Kidney (tissue), 14 donors: Measurements from ENCODE around the gene GBE1. TPM values are rescaled to one million over a fixed set of nuclear protein-coding genes. Genes with fewer than 3 reads are reported as not detected.

ENCODE experiments used
- DNase-seq, 5 donors: peaks; one replicate each; pipeline ENCODE4 v3.0.0-alpha.2; 2013 to 2020
- FAIRE-seq: peaks from 2 replicates; lab custom pipeline; 2012; peaks lifted over from hg19 to GRCh38; lab: Jason Lieb, UNC
- H3K27ac ChIP-seq, 2 donors: one replicate each; pipeline ENCODE4 v1.7.0; 2013; ENCODE audit warnings: low read depth in 2 of 2, low read length in 2 of 2, inconsistent platforms in 1 of 2
- H3K27me3 ChIP-seq: one replicate; pipeline ENCODE4 v1.7.1; 2013; ENCODE audit warnings: low read length, inconsistent platforms; ENCODE audit not compliant: control insufficient read depth, insufficient read depth
- H3K36me3 ChIP-seq, 3 donors: one replicate each; pipeline versions ENCODE4 v1.7.0 to v1.7.1; 2013; ENCODE audit warnings: low read length in 3 of 3, control low read depth in 1 of 3, inconsistent platforms in 1 of 3; ENCODE audit not compliant: insufficient read depth in 3 of 3, control insufficient read depth in 2 of 3
- H3K4me1 ChIP-seq, 3 donors: one replicate each; pipeline versions ENCODE4 v1.7.0 to v1.7.1; 2013; ENCODE audit warnings: low read length in 3 of 3, inconsistent platforms in 1 of 3, low read depth in 1 of 3; ENCODE audit not compliant: control insufficient read depth in 2 of 3, insufficient read depth in 2 of 3
- H3K4me3 ChIP-seq, 3 donors: one replicate each; pipeline versions ENCODE4 v1.7.0 to v1.8.1; 2013; ENCODE audit warnings: low read length in 3 of 3, control low read depth in 1 of 3, inconsistent platforms in 1 of 3
- H3K9ac ChIP-seq, 3 donors: one replicate each; pipeline versions ENCODE4 v1.7.0 to v1.7.1; 2013; ENCODE audit warnings: low read length in 3 of 3, control low read depth in 1 of 3, inconsistent platforms in 1 of 3
- H3K9me3 ChIP-seq, 3 donors: one replicate each; pipeline versions ENCODE4 v1.7.0 to v1.7.1; 2013; ENCODE audit warnings: low read length in 3 of 3, control low read depth in 1 of 3, inconsistent platforms in 1 of 3; ENCODE audit not compliant: control insufficient read depth in 2 of 3, insufficient read depth in 1 of 3
- intact Hi-C: fragments of 100-400 bp; cut with DNase I; formaldehyde crosslinking; loops from one replicate; pipeline ENCODE4 v1.11.1; 2022
- polyA plus RNA-seq: library from polyadenylated mRNA; stranded (reverse); fragments of 350-450 nt; fragmentation: Illumina TruSeq; extraction: RNeasy Lipid Tissue Mini Kit (QIAGEN cat#74804); gene quantifications from one replicate; pipeline ENCODE4 v1.2.3, GENCODE V29; 2014; ENCODE audit warnings: low read depth, low replicate concordance; ENCODE audit not compliant: insufficient read depth
- total RNA-seq: library from RNA; stranded (reverse); fragmentation: NEBNext Ultra II Directional; extraction: Animal tissue kit (Norgen Biotek cat#: 25700); gene quantifications from one replicate; pipeline ENCODE4 v1.2.1, GENCODE V29; 2021
- TF ChIP-seq, protein P1 (sequence below): IDR thresholded peaks from 3 replicates; pipeline ENCODE4 v1.5.1; 2012; ENCODE audit warnings: mild to moderate bottlenecking, moderate library complexity, borderline replicate concordance; ENCODE audit not compliant: insufficient read depth; ENCODE audit errors: extremely low read depth
- donor health status: control.
- donor health status: control.
- donor health status: control.
- donor health status: control.
- donor health status: control.
- donor health status: DM: yes; HTN: yes; CAD: no.
- donor health status: Normal renal cell carcinoma (clear cell type).

The GBE1 gene
- total and polyA plus RNA-seq, 2 donors from 2014 or later: 29.3 to 36.2 TPM

DNA sequence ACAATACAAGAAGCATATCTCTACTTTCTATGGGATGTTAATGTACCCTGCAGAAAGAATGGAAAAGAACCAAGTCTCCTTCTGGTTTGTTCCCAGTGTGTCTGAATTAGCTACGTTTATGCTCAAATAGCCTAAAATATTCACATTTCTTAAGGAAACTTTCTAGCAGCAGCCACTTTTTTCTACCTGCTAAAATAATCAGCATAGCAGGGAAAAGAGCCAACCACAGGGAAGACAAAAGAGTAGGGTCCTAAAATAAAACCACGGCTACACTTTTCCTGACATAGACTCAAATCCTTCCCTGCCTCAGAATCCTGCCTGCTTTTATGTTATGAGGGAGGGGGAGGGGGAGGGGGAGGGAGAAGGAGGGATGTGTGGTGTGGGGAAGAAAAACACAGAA is 136.7 kb downstream of the GBE1 start:
- Histone ChIP-seq H3K27me3 (no peaks in the 10 kb centered on the region), H3K4me1 (no peaks in the 10 kb centered on the region), H3K9me3 (no peaks in the 10 kb centered on the region), H3K9ac (no peak overlapping the region), H3K4me3 (no peak overlapping the region), H3K27ac (no peak overlapping the region), H3K36me3 (no peaks in the 10 kb centered on the region)
- no peak for FAIRE-seq
- no peak for DNase-seq
- intact Hi-C loops: no loop called here
- TF ChIP-seq, protein P1, sequence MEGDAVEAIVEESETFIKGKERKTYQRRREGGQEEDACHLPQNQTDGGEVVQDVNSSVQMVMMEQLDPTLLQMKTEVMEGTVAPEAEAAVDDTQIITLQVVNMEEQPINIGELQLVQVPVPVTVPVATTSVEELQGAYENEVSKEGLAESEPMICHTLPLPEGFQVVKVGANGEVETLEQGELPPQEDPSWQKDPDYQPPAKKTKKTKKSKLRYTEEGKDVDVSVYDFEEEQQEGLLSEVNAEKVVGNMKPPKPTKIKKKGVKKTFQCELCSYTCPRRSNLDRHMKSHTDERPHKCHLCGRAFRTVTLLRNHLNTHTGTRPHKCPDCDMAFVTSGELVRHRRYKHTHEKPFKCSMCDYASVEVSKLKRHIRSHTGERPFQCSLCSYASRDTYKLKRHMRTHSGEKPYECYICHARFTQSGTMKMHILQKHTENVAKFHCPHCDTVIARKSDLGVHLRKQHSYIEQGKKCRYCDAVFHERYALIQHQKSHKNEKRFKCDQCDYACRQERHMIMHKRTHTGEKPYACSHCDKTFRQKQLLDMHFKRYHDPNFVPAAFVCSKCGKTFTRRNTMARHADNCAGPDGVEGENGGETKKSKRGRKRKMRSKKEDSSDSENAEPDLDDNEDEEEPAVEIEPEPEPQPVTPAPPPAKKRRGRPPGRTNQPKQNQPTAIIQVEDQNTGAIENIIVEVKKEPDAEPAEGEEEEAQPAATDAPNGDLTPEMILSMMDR: no peak

DNA sequence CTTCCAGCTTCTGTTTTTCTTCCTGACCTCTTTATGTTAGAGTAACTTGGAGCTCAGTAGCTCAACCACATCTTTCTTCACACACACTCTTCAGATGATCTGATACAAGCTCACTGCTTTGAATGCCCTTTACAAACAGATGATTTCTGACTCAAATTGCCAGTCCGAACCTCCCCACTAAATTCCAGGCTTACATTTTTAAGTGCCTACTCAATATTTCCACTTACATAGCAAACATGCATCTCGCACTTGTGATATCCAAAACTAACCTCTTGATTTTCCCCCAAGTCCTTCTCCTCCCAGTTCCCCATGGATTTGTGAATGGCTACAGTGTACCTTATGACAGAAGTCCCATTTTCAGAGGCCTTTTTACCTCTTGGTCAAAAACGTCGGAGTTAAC is 139.1 kb downstream of the GBE1 start:
- H3K27ac ChIP-seq: no peak overlapping the region
- no peak for DNase-seq
- TF ChIP-seq, protein P1: no peak
- no peaks in the 10 kb centered on the region for H3K9me3 ChIP-seq
- intact Hi-C loops: no loop called here
- H3K4me3 ChIP-seq: no peak overlapping the region
- H3K27me3 ChIP-seq: no peaks in the 10 kb centered on the region
- H3K36me3 ChIP-seq: no peaks in the 10 kb centered on the region
- H3K4me1 ChIP-seq: no peaks in the 10 kb centered on the region
- H3K9ac ChIP-seq: no peak overlapping the region
- no peak for FAIRE-seq

DNA sequence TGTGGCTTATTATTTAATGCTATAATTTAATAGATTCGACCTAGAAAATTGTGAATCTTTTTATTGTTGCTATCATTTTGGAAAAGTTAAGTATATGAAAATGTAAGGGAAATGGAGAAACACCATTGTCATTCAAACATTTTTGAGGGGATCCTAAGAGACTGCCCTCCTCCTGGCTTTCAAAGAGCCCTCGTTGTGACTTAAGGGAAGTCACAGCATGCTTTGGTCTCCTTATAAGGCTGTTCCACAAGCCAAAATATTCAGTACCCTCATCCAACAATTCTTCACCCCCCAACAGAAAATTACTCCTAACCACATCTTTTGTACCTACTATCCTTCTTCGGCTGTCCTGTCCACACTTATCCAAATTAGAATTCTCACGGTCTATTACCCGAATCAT is 140.2 kb downstream of the GBE1 start:
- no peak for FAIRE-seq
- Histone ChIP-seq H3K36me3 (no peaks in the 10 kb centered on the region), H3K4me3 (no peak overlapping the region), H3K27me3 (no peaks in the 10 kb centered on the region), H3K4me1 (no peaks in the 10 kb centered on the region), H3K9me3 (no peaks in the 10 kb centered on the region), H3K27ac (no peak overlapping the region), H3K9ac (no peak overlapping the region)
- TF ChIP-seq, protein P1: no peak
- no peak for DNase-seq
- intact Hi-C loops: no loop called here

DNA sequence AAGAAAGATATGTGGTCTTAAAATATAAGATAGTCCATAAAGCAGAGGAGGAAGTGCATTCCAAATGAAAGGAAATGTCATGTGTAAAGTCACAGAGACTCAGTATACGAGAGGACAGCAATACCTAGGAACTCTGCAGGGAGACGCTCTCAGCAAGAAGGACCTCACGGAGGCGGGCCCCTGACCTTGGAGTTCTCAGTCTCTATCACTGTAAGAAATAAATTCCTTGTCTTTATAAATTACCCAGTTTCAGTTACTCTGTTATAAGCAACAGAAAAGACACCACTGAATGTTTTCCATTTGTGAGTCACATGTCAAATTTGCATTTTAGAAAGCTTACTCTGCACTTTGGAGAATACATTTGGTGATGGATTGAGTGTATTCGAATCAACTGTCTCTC is 140.6 kb downstream of the GBE1 start:
- H3K36me3 ChIP-seq: no peaks in the 10 kb centered on the region
- H3K27me3 ChIP-seq: no peaks in the 10 kb centered on the region
- H3K4me1 ChIP-seq: no peaks in the 10 kb centered on the region
- FAIRE-seq (no peak), DNase-seq (no peak)
- no peak overlapping the region for H3K27ac ChIP-seq
- no peak overlapping the region for H3K9ac ChIP-seq
- TF ChIP-seq, protein P1: no peak
- no peaks in the 10 kb centered on the region for H3K9me3 ChIP-seq
- no peak overlapping the region for H3K4me3 ChIP-seq
- intact Hi-C loops: no loop called here
